Measurements from ENCODE around the gene RPS2.

Gene RPS2

GRCh38 chr16:1917665-1918350, 46.8 kb downstream of the RPS2 start:
- no peak for DNase-seq

DNA sequence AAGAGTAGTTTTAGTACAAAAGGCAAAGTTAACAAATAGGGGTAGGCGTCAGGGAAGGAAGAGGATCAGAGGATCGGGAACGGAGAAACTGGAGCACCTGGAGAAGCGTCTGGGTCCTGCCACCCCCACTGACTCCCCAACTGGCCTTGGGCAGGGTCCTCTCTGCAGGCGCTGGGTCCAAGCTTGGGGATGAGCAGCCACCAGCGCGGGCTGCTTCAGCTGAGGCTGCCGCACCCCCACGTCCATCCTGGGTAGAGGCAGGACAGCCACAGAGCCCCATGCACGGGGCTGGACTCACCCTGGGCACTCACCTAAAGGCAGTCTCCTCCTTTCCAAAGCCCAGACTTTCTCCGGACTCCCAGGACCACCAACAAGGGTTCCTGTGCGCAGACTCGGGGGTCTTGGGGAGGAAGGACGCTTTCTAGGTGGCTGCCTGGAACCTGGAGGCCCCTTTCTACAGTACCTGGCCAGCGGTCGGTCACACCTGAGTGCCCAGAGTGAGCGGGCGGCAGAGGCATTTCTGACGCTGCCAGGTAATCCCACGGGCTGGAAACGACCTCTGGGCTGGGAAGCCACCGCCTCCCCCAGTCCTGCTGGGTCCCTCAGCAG, 47.5 kb downstream of the RPS2 start:
- no peak for DNase-seq

GRCh38 chr16:1916640-1916990, 48.0 kb downstream of the RPS2 start:
- DNase-seq: no peak

DNA sequence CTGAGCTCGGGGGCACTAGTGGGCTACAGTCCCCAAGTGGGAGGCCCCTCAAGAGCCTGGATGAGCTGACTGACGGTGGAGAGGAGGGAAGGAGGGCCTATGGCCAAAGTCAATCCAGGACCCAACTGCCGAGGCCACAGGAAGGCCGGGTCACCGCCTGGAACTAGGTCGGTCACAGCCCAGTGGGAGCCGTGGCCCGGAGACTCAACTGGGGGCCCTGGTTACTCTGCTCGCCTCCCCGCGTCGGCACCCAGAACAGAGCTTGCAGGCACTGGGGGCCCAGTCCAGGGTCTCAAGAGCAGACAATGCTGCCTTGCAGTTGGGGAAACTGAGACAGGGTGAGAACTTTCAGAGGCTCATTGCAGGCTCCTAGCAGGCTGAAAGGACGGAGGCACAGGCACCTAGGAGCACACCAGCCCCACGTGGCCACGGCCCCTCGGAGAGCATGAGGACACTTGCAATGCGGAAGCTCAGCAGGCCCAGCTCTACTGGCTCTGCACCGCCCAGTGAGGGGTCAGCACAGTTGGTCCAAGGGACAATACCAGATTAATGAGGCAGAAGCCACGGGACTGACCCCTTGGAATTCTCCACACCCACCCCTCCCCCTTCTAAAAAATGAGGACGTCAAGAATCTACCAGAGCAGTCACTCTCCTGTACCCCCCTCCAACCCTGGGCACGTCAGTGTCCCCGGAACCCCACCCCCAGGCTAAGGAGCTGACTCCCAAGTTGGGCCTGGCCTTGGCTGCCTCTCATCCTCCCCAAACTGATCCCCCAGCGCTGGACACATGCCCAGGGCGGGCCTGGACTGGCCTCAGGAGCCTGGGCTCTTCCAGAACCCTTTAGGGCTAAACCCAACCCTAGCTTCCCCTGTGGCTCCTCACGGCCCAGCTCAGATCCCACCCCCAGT, 48.6 kb downstream of the RPS2 start:
- no peak for DNase-seq

DNA sequence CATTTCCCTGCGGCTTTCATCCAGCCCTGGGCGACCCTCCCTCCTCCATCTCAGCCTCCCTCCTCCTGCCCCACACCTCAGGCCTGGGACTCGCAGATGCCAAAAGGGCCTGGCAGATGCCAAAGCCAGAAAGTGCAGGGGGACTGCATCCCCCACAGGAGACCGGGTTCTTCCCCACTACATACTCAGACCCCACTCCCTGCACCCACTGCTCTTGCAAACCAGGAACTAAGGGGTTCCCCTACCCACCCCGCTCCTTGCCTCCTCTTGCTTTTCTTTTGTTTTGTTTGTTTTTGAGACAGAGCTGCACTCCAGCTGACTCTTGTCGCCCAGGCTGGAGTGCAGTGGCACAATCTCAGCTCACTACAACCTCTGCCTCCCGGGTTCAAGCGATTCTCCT, 49.6 kb downstream of the RPS2 start:
- DNase-seq: no peak

DNA sequence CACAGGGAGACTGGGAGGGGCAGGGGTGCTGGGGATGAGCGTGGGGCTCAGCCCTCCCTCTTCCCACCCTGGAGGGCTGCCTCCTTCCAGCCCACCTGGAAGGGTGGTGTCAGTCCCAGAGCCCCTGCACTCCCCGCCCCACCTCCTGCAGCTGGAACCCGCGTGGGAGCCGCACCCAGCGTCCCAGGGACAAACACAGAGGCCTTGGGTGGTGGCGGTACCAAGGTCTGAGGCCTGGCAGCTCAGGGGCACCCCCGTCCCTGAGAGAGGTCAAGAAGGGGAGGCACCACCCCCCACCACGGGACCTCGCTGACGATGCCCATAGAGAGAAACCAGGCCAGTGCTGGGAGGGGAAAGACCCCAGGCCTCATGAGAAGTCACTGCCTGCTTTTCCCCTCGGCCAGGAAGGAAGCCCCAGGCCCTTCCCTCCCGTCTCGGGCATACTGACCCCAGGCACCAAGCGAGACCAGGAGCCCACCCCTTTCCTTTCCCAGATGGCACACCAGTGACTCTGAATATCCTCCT, 50.5 kb downstream of the RPS2 start:
- no peak for DNase-seq

DNA sequence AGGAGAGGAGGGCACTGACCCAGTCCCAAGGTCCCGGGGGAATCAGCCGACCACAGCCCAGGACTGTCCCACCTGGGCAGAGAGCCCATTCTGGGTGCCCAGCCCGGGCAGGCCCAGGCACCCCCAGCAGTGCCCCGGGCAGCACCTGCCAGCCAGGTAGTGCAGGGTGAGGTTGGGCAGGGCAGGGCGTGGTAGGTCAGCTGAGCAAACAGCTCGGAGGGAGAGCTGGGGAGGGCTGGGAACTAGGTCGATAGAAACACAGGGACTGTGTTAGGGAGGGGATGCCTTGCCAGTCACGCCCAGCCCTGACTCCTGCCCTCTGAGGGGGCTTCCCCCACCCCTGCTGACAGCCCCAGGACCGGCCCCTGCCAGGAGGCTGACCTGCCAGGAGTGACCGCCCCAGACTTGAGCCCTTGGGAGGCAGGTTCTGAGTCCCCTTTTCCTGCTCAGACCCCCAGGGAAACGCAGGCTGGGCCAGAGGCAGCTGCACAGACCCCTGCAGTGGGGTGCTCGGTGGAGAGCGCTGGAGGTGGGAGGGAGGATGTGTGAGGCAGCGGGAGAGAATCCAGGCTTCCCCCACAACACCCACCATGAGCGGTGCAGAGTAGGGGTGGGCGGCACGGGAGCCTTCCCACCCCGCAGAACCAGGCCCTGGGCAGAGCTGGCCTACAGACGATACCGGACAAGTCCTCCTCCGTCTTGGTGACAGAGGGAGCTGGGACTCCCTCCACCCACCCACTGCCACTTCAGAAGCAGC, 51.1 kb downstream of the RPS2 start:
- no peak for DNase-seq

DNA sequence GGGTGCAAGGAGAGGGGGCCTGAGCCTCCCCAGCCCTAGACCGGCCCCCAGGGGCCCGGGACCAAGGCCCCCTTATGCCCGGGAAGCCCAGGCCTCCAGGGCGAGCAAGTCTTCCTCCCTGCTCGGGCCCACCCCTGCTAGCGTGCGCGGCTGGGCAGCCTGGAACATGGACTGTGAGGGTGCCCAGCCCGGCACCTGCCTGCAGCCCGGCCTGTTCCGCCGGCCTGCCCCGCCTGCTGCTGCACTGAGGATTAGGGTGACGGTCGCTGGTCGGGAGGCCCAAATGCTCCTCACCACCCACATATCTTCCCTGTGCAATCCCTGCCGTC, 52.4 kb downstream of the RPS2 start:
- DNase-seq: no peak
